NCI-H1105 (cell line): ENCODE measurements around the gene LENG1.
"Not testable (repeated sequence)": the region's sequence is repeated elsewhere in the genome, so short reads cannot be mapped to it uniquely, and the experiment has no call there.

Experiments
- DNase-seq: peaks from one replicate; lab custom pipeline; 2025; lab: John Stamatoyannopoulos, UW

Gene LENG1

GRCh38 chr19:54189735-54190502 lies 30.4 kb upstream of the LENG1 start:
- peak; percentile 100 for DNase-seq

GRCh38 chr19:54189145-54189734 lies 29.7 kb upstream of the LENG1 start, which contains the start of gene MBOAT7:
Gene MBOAT7 (minus strand): TSS chr19:54189580. CDS start chr19:54188508, 1,072 bp downstream.
- no peak for DNase-seq

- DNase-seq, result no peak
Observed at GRCh38 chr19:54188215-54188871, 28.8 kb upstream of the LENG1 start.

- DNase-seq, result no peak
Observed at GRCh38 chr19:54186934-54187381, 27.4 kb upstream of the LENG1 start.

- DNase-seq, result no peak
Observed at GRCh38 chr19:54186351-54186750, 26.8 kb upstream of the LENG1 start.

GRCh38 chr19:54183431-54183830 lies 23.9 kb upstream of the LENG1 start:
- DNase-seq, result no peak

- DNase-seq, result not testable (repeated sequence)
Observed at GRCh38 chr19:54181894-54182293, 22.4 kb upstream of the LENG1 start.

- no peak for DNase-seq
Observed at GRCh38 chr19:54180691-54181091, 21.2 kb upstream of the LENG1 start.

GRCh38 chr19:54179921-54180461 lies 20.5 kb upstream of the LENG1 start:
- peak; percentile 30 for DNase-seq

GRCh38 chr19:54179262-54179852 lies 19.8 kb upstream of the LENG1 start:
- no peak for DNase-seq

- no peak for DNase-seq
Observed at GRCh38 chr19:54178581-54179261, 19.2 kb upstream of the LENG1 start.

- no peak for DNase-seq
Observed at GRCh38 chr19:54173951-54174834, 14.7 kb upstream of the LENG1 start.

- DNase-seq, result no peak
Observed at GRCh38 chr19:54173359-54173699, 13.8 kb upstream of the LENG1 start.

- DNase-seq, result peak; percentile 77
Observed at GRCh38 chr19:54172471-54173358, 13.2 kb upstream of the LENG1 start, which contains the start of gene TMC4. Gene TMC4 (minus strand): TSS chr19:54173160. CDS start chr19:54173117, 43 bp downstream.

GRCh38 chr19:54171736-54172431 lies 12.4 kb upstream of the LENG1 start:
- DNase-seq, result not testable (repeated sequence)

GRCh38 chr19:54169149-54169740 lies 9.7 kb upstream of the LENG1 start:
- DNase-seq, result no peak

- peak; percentile 86 for DNase-seq
Observed at GRCh38 chr19:54168174-54168917, 8.8 kb upstream of the LENG1 start.

- no peak for DNase-seq
Observed at GRCh38 chr19:54165222-54165621, 5.7 kb upstream of the LENG1 start.
